Esophagus squamous epithelium (tissue), 5 donors: ENCODE results near the gene TLE3. TPM values are rescaled to one million over a fixed set of nuclear protein-coding genes. Genes with fewer than 3 reads are reported as not detected.

Source experiments
- DNase-seq: peaks from one replicate; lab custom pipeline; 2025; lab: John Stamatoyannopoulos, UW
- H3K27ac ChIP-seq, 4 donors: fragments of 200-600 bp; sonication (generic); one replicate each; pipeline ENCODE4 v1.5.1; 2016 to 2019; ENCODE audit warnings: mild to moderate bottlenecking in 1 of 4
- H3K27me3 ChIP-seq, 4 donors: fragments of 200-600 bp; sonication (generic); 1 replicate in 3 of 4; 2 replicates in 1 of 4; pipeline versions ENCODE4 v1.5.1 to v1.6.0; 2017 to 2021; ENCODE audit warnings: antibody characterized with exemption in 1 of 4
- H3K36me3 ChIP-seq, 3 donors: fragments of 200-600 bp; sonication (generic); one replicate each; pipeline ENCODE4 v1.5.1; 2016 to 2019
- H3K4me1 ChIP-seq, 3 donors: fragments of 200-600 bp; sonication (generic); one replicate each; pipeline ENCODE4 v1.5.1; 2017 to 2019
- H3K4me3 ChIP-seq, 4 donors: fragments of 200-600 bp; sonication (generic); 1 replicate in 3 of 4; 2 replicates in 1 of 4; pipeline ENCODE4 v1.5.1; 2016 to 2019; ENCODE audit warnings: mild to moderate bottlenecking in 2 of 4, moderate library complexity in 1 of 4
- H3K9me3 ChIP-seq, 3 donors: fragments of 200-600 bp; sonication (generic); one replicate each; pipeline ENCODE4 v1.5.1; 2016 to 2019
- CTCF ChIP-seq, 6 experiments: fragments of 450-650 bp in 4 of 6; fragments of 200-600 bp in 2 of 6; sonication (generic) in 2 of 6; IDR thresholded peaks; one replicate each; pipeline ENCODE4 v1.5.1; 2016 to 2019; ENCODE audit warnings: antibody characterized with exemption in 6 of 6, mild to moderate bottlenecking in 4 of 6, moderate library complexity in 4 of 6
- POLR2A ChIP-seq, 4 donors: fragments of 450-650 bp; IDR thresholded peaks; one replicate each; pipeline ENCODE4 v1.6.1; 2017; ENCODE audit warnings: antibody characterized with exemption in 4 of 4, mild to moderate bottlenecking in 4 of 4, moderate library complexity in 3 of 4
- WGBS, 2 donors: methylation state at CpG; one replicate each; pipeline ENCODE4 v1.1.5; 2018; 5-methylcytosine and 5-hydroxymethylcytosine counted together
- intact Hi-C: fragments of 100-400 bp; cut with DNase I; formaldehyde crosslinking; loops from one replicate; pipeline ENCODE4 v1.15.0; 2022
- total RNA-seq, 4 donors: library from RNA; depleted of rRNA; stranded (reverse); fragments of >200 nt; gene quantifications; one replicate each; pipeline ENCODE4 v1.1.0, GENCODE V29; 2016
- donor health status: DM: yes; HTN: yes; CAD: no.

TLE3 gene
- total RNA-seq, 4 donors from 2014 or later: 49.6 to 133 (median 64.4) TPM

- DNase-seq: no peak
- Histone ChIP-seq H3K36me3 (no peaks in the 10 kb centered on the region), H3K4me1 (peaks cover 0 to 9% (median 0%) of the 10 kb centered on the region in 3 donors), H3K27me3 (peaks cover 0 to 55% (median 0%) of the 10 kb centered on the region in 4 donors), H3K4me3 (no peak overlapping the region), H3K27ac (no peak overlapping the region), H3K9me3 (no peaks in the 10 kb centered on the region)
- 95 to 97% methylated on average over 7 of the region's 7 CpGs for WGBS, 2 donors
- TF ChIP-seq POLR2A (IDR thresholded peaks at IDR 0.05): no peak
- no peak for TF ChIP-seq CTCF (IDR thresholded peaks at IDR 0.05)
- intact Hi-C loops: no loop called here
Measured at GRCh38 chr15:70034596-70034995, 63.1 kb downstream of the TLE3 start.

- Histone ChIP-seq H3K36me3 (no peaks in the 10 kb centered on the region), H3K4me1 (peaks cover 0 to 9% (median 0%) of the 10 kb centered on the region in 3 donors), H3K27me3 (peaks cover 0 to 55% (median 0%) of the 10 kb centered on the region in 4 donors), H3K9me3 (no peaks in the 10 kb centered on the region), H3K4me3 (no peak overlapping the region), H3K27ac (no peak overlapping the region)
- 57% methylated on average over 3 of the region's 4 CpGs; no CpG with 5 or more reads in 1 of the 2 donors for WGBS, 2 donors
- TF ChIP-seq CTCF (IDR thresholded peaks at IDR 0.05) (no peak), POLR2A (IDR thresholded peaks at IDR 0.05) (no peak)
- intact Hi-C loops: no loop called here
- no peak for DNase-seq
Measured at GRCh38 chr15:70034141-70034540, 63.6 kb downstream of the TLE3 start.

GRCh38 chr15:70033529-70034140 lies 64.1 kb downstream of the TLE3 start:
- no peaks in the 10 kb centered on the region for H3K9me3 ChIP-seq
- H3K27me3 ChIP-seq: peaks cover 0 to 55% (median 0%) of the 10 kb centered on the region in 4 donors
- H3K4me1 ChIP-seq: peaks cover 0 to 9% (median 0%) of the 10 kb centered on the region in 3 donors
- 40 to 60% methylated on average over 11 to 15 of the region's 35 CpGs for WGBS, 2 donors
- H3K36me3 ChIP-seq: no peaks in the 10 kb centered on the region
- peak overlapping the region in 1 of 4 donors; percentile 31 for H3K4me3 ChIP-seq
- TF ChIP-seq POLR2A (IDR thresholded peaks at IDR 0.05) (no peak), CTCF (IDR thresholded peaks at IDR 0.05) (no peak)
- DNase-seq: no peak
- H3K27ac ChIP-seq: no peak overlapping the region
- intact Hi-C loops: no loop called here

GRCh38 chr15:70033109-70033508 lies 64.6 kb downstream of the TLE3 start:
- H3K9me3 ChIP-seq: no peaks in the 10 kb centered on the region
- no peaks in the 10 kb centered on the region for H3K36me3 ChIP-seq
- H3K4me1 ChIP-seq: peaks cover 0 to 9% (median 0%) of the 10 kb centered on the region in 3 donors
- no peak overlapping the region for H3K27ac ChIP-seq
- intact Hi-C loops: no loop called here
- H3K4me3 ChIP-seq: no peak overlapping the region
- TF ChIP-seq CTCF (IDR thresholded peaks at IDR 0.05) (no peak), POLR2A (IDR thresholded peaks at IDR 0.05) (no peak)
- H3K27me3 ChIP-seq: peaks cover 0 to 55% (median 0%) of the 10 kb centered on the region in 4 donors
- DNase-seq: no peak
- WGBS, 2 donors: 61 to 82% methylated on average over 8 to 10 of the region's 10 CpGs

- no peak overlapping the region for H3K27ac ChIP-seq
- TF ChIP-seq CTCF (IDR thresholded peaks at IDR 0.05): no peak
- no peak for TF ChIP-seq POLR2A (IDR thresholded peaks at IDR 0.05)
- 60 to 100% methylated on average over 1 of the region's 2 CpGs for WGBS, 2 donors
- H3K9me3 ChIP-seq: no peaks in the 10 kb centered on the region
- DNase-seq: no peak
- H3K27me3 ChIP-seq: peaks cover 0 to 58% (median 0%) of the 10 kb centered on the region in 4 donors
- intact Hi-C loops: no loop called here
- peaks cover 0 to 9% (median 0%) of the 10 kb centered on the region in 3 donors for H3K4me1 ChIP-seq
- H3K4me3 ChIP-seq: no peak overlapping the region
- no peaks in the 10 kb centered on the region for H3K36me3 ChIP-seq
Measured at GRCh38 chr15:70032509-70032908, 65.2 kb downstream of the TLE3 start.
